Skeletal muscle satellite cell (primary cell): ENCODE measurements around the gene GSK3A.
"Not testable (repeated sequence)": the region's sequence is repeated elsewhere in the genome, so short reads cannot be mapped to it uniquely, and the experiment has no call there.

Experiments
- H3K27me3 ChIP-seq: 2 replicates; pipeline ENCODE4 v1.7.0; 2013; ENCODE audit warnings: low read length; ENCODE audit not compliant: control insufficient read depth, insufficient read depth
- H3K36me3 ChIP-seq: 2 replicates; pipeline ENCODE4 v1.7.0; 2013; ENCODE audit warnings: mild to moderate bottlenecking, control low read depth, low read length; ENCODE audit not compliant: insufficient read depth
- H3K4me1 ChIP-seq: 2 replicates; pipeline ENCODE4 v1.7.0; 2013; ENCODE audit warnings: low read length; ENCODE audit not compliant: control insufficient read depth, insufficient read depth
- H3K4me2 ChIP-seq: 2 replicates; pipeline ENCODE4 v1.7.0; 2013; ENCODE audit warnings: mild to moderate bottlenecking, low read length
- H3K4me3 ChIP-seq: 2 replicates; pipeline ENCODE4 v1.7.0; 2013; ENCODE audit warnings: low read length
- H3K9ac ChIP-seq: 2 replicates; pipeline ENCODE4 v1.7.0; 2013; ENCODE audit warnings: mild to moderate bottlenecking, low read depth, low read length, moderate library complexity
- H3K9me3 ChIP-seq: replicated peaks from 2 replicates; pipeline ENCODE4 v1.7.0; 2013; ENCODE audit warnings: mild to moderate bottlenecking, control low read depth, low read length

The GSK3A gene

GRCh38 chr19:42271861-42272534 lies 29.6 kb upstream of the GSK3A start:
- Histone ChIP-seq H3K36me3 (peaks cover 31% of the 10 kb centered on the region), H3K4me2 (no peak overlapping the region), H3K4me3 (no peak overlapping the region), H3K4me1 (peaks cover 42% of the 10 kb centered on the region), H3K9me3 (no peaks in the 10 kb centered on the region), H3K27me3 (no peaks in the 10 kb centered on the region), H3K9ac (no peak overlapping the region)

GRCh38 chr19:42271045-42271419 lies 28.6 kb upstream of the GSK3A start:
- Histone ChIP-seq H3K4me3 (peak overlapping the region; percentile 81), H3K36me3 (peaks cover 25% of the 10 kb centered on the region), H3K4me1 (peaks cover 33% of the 10 kb centered on the region), H3K9me3 (no peaks in the 10 kb centered on the region), H3K9ac (peak overlapping the region; percentile 95), H3K27me3 (no peaks in the 10 kb centered on the region), H3K4me2 (peak overlapping the region; percentile 98)

GRCh38 chr19:42270346-42271044 lies 28.1 kb upstream of the GSK3A start:
- H3K9ac ChIP-seq: peak overlapping the region; percentile 95
- no peaks in the 10 kb centered on the region for H3K9me3 ChIP-seq
- peak overlapping the region; percentile 98 for H3K4me2 ChIP-seq
- H3K4me3 ChIP-seq: peak overlapping the region; percentile 81
- H3K27me3 ChIP-seq: no peaks in the 10 kb centered on the region
- H3K4me1 ChIP-seq: peaks cover 31% of the 10 kb centered on the region
- H3K36me3 ChIP-seq: peaks cover 25% of the 10 kb centered on the region

GRCh38 chr19:42269478-42270345 lies 27.3 kb upstream of the GSK3A start:
- H3K36me3 ChIP-seq: peaks cover 18% of the 10 kb centered on the region
- peaks cover 24% of the 10 kb centered on the region for H3K4me1 ChIP-seq
- H3K9ac ChIP-seq: peak overlapping the region; percentile 95
- H3K9me3 ChIP-seq: no peaks in the 10 kb centered on the region
- H3K4me2 ChIP-seq: peak overlapping the region; percentile 98
- peak overlapping the region; percentile 81 for H3K4me3 ChIP-seq
- no peaks in the 10 kb centered on the region for H3K27me3 ChIP-seq

- H3K4me1 ChIP-seq: peaks cover 23% of the 10 kb centered on the region
- peaks cover 9% of the 10 kb centered on the region for H3K36me3 ChIP-seq
- no peaks in the 10 kb centered on the region for H3K9me3 ChIP-seq
- H3K27me3 ChIP-seq: no peaks in the 10 kb centered on the region
- H3K9ac ChIP-seq: peak within 1 kb of the TSS; percentile 95
- peak within 1 kb of the TSS; percentile 98 for H3K4me2 ChIP-seq
- peak within 1 kb of the TSS; percentile 90 for H3K4me3 ChIP-seq
These were observed 26.5 kb upstream of the GSK3A start, which contains the start of gene CIC for GRCh38 chr19:42268704-42269477. CIC (plus strand) TSS chr19:42269252; CDS start chr19:42271784, 2,532 bp downstream.

- H3K27me3 ChIP-seq: no peaks in the 10 kb centered on the region
- H3K4me2 ChIP-seq: peak overlapping the region; percentile 79
- peak overlapping the region; percentile 94 for H3K9ac ChIP-seq
- peak overlapping the region; percentile 90 for H3K4me3 ChIP-seq
- no peaks in the 10 kb centered on the region for H3K9me3 ChIP-seq
- H3K4me1 ChIP-seq: peaks cover 23% of the 10 kb centered on the region
- H3K36me3 ChIP-seq: peaks cover 3% of the 10 kb centered on the region
These were observed 25.8 kb upstream of the GSK3A start for GRCh38 chr19:42268142-42268703.

GRCh38 chr19:42267644-42268141 lies 25.3 kb upstream of the GSK3A start:
- Histone ChIP-seq H3K9ac (peak overlapping the region; percentile 94), H3K4me3 (peak overlapping the region; percentile 90), H3K36me3 (no peaks in the 10 kb centered on the region), H3K4me2 (peak overlapping the region; percentile 79), H3K4me1 (peaks cover 23% of the 10 kb centered on the region), H3K9me3 (no peaks in the 10 kb centered on the region), H3K27me3 (no peaks in the 10 kb centered on the region)

- H3K9ac ChIP-seq, H3K4me3 ChIP-seq, H3K9me3 ChIP-seq, H3K36me3 ChIP-seq, H3K27me3 ChIP-seq: not testable (repeated sequence)
- Histone ChIP-seq H3K4me1 (peaks cover 23% of the 10 kb centered on the region), H3K4me2 (peak overlapping the region; percentile 79)
These were observed 24.7 kb upstream of the GSK3A start for GRCh38 chr19:42266928-42267603.

- H3K4me3 ChIP-seq, H3K9ac ChIP-seq, H3K4me2 ChIP-seq: not testable (repeated sequence)
These were observed 23.7 kb upstream of the GSK3A start for GRCh38 chr19:42266105-42266504.

GRCh38 chr19:42261763-42262162 lies 19.4 kb upstream of the GSK3A start:
- no peak overlapping the region for H3K9ac ChIP-seq
- no peak overlapping the region for H3K4me3 ChIP-seq
- H3K4me1 ChIP-seq: peaks cover 1% of the 10 kb centered on the region
- no peaks in the 10 kb centered on the region for H3K27me3 ChIP-seq
- no peak overlapping the region for H3K4me2 ChIP-seq
- no peaks in the 10 kb centered on the region for H3K36me3 ChIP-seq
- no peaks in the 10 kb centered on the region for H3K9me3 ChIP-seq

More at GRCh38 chr19:42266105-42266504, 23.7 kb upstream of the GSK3A start:
- not testable (repeated sequence) for H3K36me3 ChIP-seq, H3K9me3 ChIP-seq, H3K27me3 ChIP-seq
- peaks cover 19% of the 10 kb centered on the region for H3K4me1 ChIP-seq
